Activated T-helper 1 cell treated with anti-CD3 and anti-CD28 coated beads, Interleukin-12 subunit alpha, Interleukin-12 subunit beta, Interleukin-2, Interleukin-4 antibody, amounts not matched to agents 30 ng/mL and 10 ng/mL and 1 ng/mL, durations not matched to agents 14 hours and 24 hours and 36 hours (primary cell): ENCODE data around the gene NEMF. TPM values are rescaled to one million over a fixed set of nuclear protein-coding genes. Genes with fewer than 3 reads are reported as not detected.
"Not testable (repeated sequence)": the region's sequence is repeated elsewhere in the genome, so short reads cannot be mapped to it uniquely, and the experiment has no call there.

Experiments
- DNase-seq: peaks from one replicate; pipeline ENCODE4 v3.0.0; 2021; ENCODE audit warnings: low spot score
- H3K27ac Mint-ChIP-seq: one replicate; pipeline ENCODE4 v1.8.0; 2021; ENCODE audit warnings: mild to moderate bottlenecking, mixed read lengths
- H3K27me3 Mint-ChIP-seq: one replicate; pipeline ENCODE4 v1.8.0; 2022; ENCODE audit warnings: mild to moderate bottlenecking, moderate library complexity, mixed read lengths; ENCODE audit not compliant: insufficient read depth
- H3K36me3 Mint-ChIP-seq: one replicate; pipeline ENCODE4 v1.8.0; 2021; ENCODE audit warnings: low read depth, mixed read lengths
- H3K4me1 Mint-ChIP-seq: one replicate; pipeline ENCODE4 v1.8.0; 2021; ENCODE audit warnings: low read depth, mixed read lengths
- H3K4me3 Mint-ChIP-seq: one replicate; pipeline ENCODE4 v1.8.0; 2021; ENCODE audit warnings: mild to moderate bottlenecking, moderate library complexity, mixed read lengths
- H3K9me3 Mint-ChIP-seq: one replicate; pipeline ENCODE4 v1.8.0; 2021; ENCODE audit warnings: mixed read lengths
- intact Hi-C: fragments of 100-400 bp; cut with micrococcal nuclease; formaldehyde crosslinking; loops from one replicate; pipeline ENCODE4 v1.15.1; 2024
- total RNA-seq: library from RNA; stranded (reverse); gene quantifications from 2 replicates; pipeline ENCODE4 v1.2.3, GENCODE V29; 2022

The NEMF gene
- total RNA-seq, 1 donor from 2014 or later = 79.9 TPM

DNA sequence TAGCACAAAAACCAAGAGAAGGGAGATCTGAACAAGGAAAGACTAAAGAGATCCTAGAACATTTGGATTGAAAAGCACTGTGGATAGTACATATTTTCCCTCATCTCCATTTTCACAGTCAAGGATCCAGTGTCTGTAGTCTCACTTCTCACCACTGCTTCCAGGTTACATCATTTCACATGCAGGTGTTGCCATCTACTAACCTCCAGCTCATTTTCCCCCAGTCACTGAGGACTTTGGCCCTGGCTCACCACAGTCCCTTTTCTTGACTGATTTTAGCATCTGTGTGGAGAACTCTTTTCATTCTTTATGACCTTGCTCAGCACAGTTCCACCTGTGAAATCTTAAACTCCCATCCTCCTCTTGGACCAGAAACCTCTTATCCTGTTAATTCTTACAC is 106.1 kb downstream of the NEMF start:
- H3K27ac Mint-ChIP-seq, H3K4me3 Mint-ChIP-seq, DNase-seq, H3K4me1 Mint-ChIP-seq, H3K27me3 Mint-ChIP-seq, intact Hi-C loops, H3K36me3 Mint-ChIP-seq, H3K9me3 Mint-ChIP-seq: not testable (repeated sequence)

DNA sequence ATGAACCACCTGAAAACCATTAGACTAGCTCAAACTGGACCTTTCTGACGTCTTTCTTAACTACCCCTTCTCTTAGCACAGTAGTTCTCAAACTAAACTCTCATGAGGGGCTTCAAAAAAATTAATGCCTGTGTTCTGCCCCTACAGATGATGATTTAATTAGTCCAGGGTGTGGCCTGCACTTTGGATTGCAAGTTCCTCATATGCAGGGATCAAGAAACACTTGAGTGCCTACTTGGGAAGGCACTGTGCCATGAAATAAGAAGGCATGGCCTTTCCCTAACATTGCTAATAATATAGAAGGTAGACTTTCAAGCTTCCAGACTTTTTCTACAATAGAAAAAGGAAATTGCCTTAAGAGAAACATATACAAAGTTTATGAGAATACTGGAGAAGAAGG is 107.4 kb downstream of the NEMF start:
- intact Hi-C loops = no loop called here
- no peak overlapping the region for H3K4me3 Mint-ChIP-seq
- H3K27ac Mint-ChIP-seq = no peak overlapping the region
- H3K9me3 Mint-ChIP-seq = no peaks in the 10 kb centered on the region
- DNase-seq = no peak
- no peaks in the 10 kb centered on the region for H3K36me3 Mint-ChIP-seq
- peaks cover 5% of the 10 kb centered on the region for H3K27me3 Mint-ChIP-seq
- H3K4me1 Mint-ChIP-seq = no peaks in the 10 kb centered on the region

DNA sequence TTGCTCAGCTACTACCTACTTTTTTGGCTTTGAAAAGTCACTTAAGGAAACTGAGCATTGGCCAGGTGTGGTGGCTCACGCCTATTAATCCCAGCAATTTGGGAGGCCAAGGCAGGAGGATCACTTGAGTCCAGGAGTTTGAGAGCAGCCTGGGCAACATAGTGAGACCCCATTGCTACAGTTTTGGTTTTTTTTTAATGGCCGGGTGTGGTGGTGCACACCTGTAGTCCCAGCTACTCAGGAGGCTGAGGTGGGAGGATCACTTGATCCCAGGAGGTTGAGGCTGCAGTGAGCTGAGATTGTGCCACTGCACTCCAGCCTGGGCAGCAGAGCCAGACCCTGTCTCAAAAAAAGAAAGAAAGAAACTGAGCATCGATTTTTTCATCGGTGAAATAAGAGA is 116.9 kb downstream of the NEMF start:
- H3K4me1 Mint-ChIP-seq, H3K4me3 Mint-ChIP-seq, H3K9me3 Mint-ChIP-seq, intact Hi-C loops, H3K27me3 Mint-ChIP-seq, DNase-seq, H3K27ac Mint-ChIP-seq, H3K36me3 Mint-ChIP-seq: not testable (repeated sequence)

DNA sequence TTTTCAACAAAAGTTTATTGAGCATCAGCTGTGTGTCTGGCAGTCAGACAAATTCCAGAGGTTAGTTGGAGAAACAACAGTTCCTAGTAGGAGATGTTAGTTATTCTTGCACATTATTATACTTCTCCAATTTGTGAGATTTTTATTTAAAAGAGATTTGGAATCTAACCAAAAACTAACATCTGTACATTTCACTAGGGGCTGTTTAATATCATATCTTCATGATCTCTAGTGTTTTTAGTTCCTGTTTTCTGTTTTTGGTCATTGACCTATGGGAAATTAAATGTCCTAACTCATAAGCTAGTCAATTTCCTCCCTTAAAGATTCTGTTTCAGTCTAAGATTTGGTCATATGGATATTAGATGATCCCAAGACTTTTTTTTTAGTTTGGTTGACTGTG is 118.8 kb downstream of the NEMF start:
- intact Hi-C loops = no loop called here
- no peaks in the 10 kb centered on the region for H3K9me3 Mint-ChIP-seq
- H3K36me3 Mint-ChIP-seq = peaks cover 3% of the 10 kb centered on the region
- no peak overlapping the region for H3K4me3 Mint-ChIP-seq
- no peak for DNase-seq
- no peak overlapping the region for H3K27ac Mint-ChIP-seq
- peaks cover 1% of the 10 kb centered on the region for H3K27me3 Mint-ChIP-seq
- H3K4me1 Mint-ChIP-seq = no peaks in the 10 kb centered on the region

DNA sequence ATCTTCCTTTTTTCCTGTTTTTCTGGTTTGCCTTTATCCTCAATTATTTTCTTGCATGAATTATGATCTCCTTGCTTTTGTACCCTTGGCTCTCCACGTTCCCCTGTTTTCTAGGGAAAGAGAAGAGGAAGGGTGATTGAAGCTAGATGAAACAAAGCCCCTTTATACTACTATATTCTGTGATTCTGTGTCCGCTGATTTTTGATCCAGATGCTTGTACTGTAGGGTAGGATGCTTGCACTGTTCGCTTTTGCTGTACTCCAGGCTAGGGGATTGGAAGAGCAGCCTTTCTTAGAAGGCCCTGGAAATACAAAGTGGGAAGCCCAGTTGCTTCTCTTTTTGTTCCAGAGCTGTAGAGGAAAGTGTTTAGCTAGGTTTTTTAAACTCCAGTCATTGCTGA is 119.7 kb downstream of the NEMF start:
- no peak for DNase-seq
- Mint-ChIP-seq H3K9me3 (no peaks in the 10 kb centered on the region), H3K4me1 (no peaks in the 10 kb centered on the region), H3K4me3 (no peak overlapping the region), H3K27ac (no peak overlapping the region), H3K36me3 (peaks cover 3% of the 10 kb centered on the region), H3K27me3 (peaks cover 1% of the 10 kb centered on the region)
- intact Hi-C loops = no loop called here

Other genes starting within 250 kb of the NEMF start
- 224 and 237 TPM in 2 replicates for gene RPL36AL, start 232.2 kb downstream of the NEMF start, total RNA-seq
- gene MGAT2, start 232.0 kb downstream of the NEMF start, total RNA-seq = 57.5 and 58.3 TPM in 2 replicates
- gene DNAAF2, start 217.5 kb downstream of the NEMF start, total RNA-seq = 12.8 and 12.9 TPM in 2 replicates
- 46.8 and 46.9 TPM in 2 replicates for gene POLE2, start 164.6 kb downstream of the NEMF start, total RNA-seq
- gene KLHDC1, start 159.7 kb downstream of the NEMF start, total RNA-seq = 0.93 and 1.9 TPM in 2 replicates
- 23.7 and 26.2 TPM in 2 replicates for gene KLHDC2, start 84.6 kb downstream of the NEMF start, total RNA-seq
- 163 and 164 TPM in 2 replicates for gene ARF6, start 40.3 kb upstream of the NEMF start, total RNA-seq